ENCODE data around the gene TTPAL. TPM values are rescaled to one million over a fixed set of nuclear protein-coding genes. Genes with fewer than 3 reads are reported as not detected.

The TTPAL gene
- total and polyA plus RNA-seq, 12 donors = 4.2 to 17.8 (median 12.5) TPM

DNA sequence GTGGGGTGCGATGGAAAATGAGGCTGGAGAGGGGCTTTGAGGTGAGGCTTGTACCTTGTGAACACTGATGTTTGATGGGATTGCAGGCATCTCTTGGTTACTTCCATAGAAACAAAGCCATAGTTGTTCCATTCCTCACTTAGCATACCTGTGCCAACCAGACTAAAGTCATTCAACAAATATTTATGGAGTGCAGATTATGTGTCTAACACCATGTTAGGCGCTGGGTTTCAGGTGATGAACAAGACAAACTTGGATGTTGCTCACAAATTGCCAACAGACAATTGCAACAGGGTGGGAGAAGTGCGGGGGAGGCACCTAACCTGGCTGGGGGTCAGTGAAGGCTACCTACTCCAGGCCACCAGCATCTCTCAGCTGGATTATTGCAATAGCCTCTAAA, 1.5 kb downstream of the TTPAL start:
- TF ChIP-seq POLR2A (IDR thresholded peaks at IDR 0.05) = no peak
- TF ChIP-seq, protein P1, sequence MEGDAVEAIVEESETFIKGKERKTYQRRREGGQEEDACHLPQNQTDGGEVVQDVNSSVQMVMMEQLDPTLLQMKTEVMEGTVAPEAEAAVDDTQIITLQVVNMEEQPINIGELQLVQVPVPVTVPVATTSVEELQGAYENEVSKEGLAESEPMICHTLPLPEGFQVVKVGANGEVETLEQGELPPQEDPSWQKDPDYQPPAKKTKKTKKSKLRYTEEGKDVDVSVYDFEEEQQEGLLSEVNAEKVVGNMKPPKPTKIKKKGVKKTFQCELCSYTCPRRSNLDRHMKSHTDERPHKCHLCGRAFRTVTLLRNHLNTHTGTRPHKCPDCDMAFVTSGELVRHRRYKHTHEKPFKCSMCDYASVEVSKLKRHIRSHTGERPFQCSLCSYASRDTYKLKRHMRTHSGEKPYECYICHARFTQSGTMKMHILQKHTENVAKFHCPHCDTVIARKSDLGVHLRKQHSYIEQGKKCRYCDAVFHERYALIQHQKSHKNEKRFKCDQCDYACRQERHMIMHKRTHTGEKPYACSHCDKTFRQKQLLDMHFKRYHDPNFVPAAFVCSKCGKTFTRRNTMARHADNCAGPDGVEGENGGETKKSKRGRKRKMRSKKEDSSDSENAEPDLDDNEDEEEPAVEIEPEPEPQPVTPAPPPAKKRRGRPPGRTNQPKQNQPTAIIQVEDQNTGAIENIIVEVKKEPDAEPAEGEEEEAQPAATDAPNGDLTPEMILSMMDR (IDR thresholded peaks at IDR 0.05) = no peak
- no peak for DNase-seq
- Histone ChIP-seq H3K27ac (peak overlapping the region in 1 of 5 donors; percentile 6), H3K4me1 (replicated peaks in 1 of 2) (peaks cover 6 to 14% of the 10 kb centered on the region in 2 donors), H3K4me3 (no peak overlapping the region), H3K27me3 (no peaks in the 10 kb centered on the region), H3K9me3 (replicated peaks in 1 of 3) (no peaks in the 10 kb centered on the region), H3K36me3 (replicated peaks in 1 of 2) (peaks cover 0 to 10% of the 10 kb centered on the region in 2 donors)
- intact Hi-C loops (cut with DNase I) = no loop called here
- 87 to 99% (median 92%) methylated on average over 3 of the region's 3 CpGs for WGBS, 4 donors

DNA sequence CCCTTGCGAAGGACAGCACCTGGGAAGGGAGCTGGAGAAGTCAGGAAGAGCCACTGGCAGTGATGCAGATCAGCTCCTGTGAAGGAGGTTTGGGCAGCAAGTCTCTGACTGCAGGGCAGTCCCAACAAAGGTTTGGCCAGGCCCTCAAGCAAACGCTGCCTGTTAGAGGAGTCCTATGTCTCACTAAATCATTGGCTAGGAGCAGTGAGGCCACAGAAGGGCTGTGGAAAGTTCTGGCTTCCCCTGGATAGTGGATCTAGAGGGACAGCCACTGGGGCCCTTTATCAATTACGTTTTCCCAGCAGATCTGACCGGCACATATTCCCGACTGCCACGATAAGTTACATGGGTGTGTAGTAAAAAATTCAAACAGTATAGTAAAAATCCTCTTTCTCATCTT, 2.5 kb downstream of the TTPAL start:
- no peak for DNase-seq
- no peaks in the 10 kb centered on the region for H3K9me3 ChIP-seq (replicated peaks in 1 of 3)
- intact Hi-C loops (cut with DNase I) = no loop called here
- peaks cover 6 to 14% of the 10 kb centered on the region in 2 donors for H3K4me1 ChIP-seq (replicated peaks in 1 of 2)
- H3K27ac ChIP-seq = no peak overlapping the region
- H3K36me3 ChIP-seq (replicated peaks in 1 of 2) = peaks cover 0 to 11% of the 10 kb centered on the region in 2 donors
- no peak for TF ChIP-seq POLR2A (IDR thresholded peaks at IDR 0.05)
- TF ChIP-seq, protein P1 (IDR thresholded peaks at IDR 0.05) = no peak
- H3K27me3 ChIP-seq = no peaks in the 10 kb centered on the region
- no peak overlapping the region for H3K4me3 ChIP-seq
- WGBS, 4 donors = 72 to 82% (median 78%) methylated on average over 6 of the region's 6 CpGs

DNA sequence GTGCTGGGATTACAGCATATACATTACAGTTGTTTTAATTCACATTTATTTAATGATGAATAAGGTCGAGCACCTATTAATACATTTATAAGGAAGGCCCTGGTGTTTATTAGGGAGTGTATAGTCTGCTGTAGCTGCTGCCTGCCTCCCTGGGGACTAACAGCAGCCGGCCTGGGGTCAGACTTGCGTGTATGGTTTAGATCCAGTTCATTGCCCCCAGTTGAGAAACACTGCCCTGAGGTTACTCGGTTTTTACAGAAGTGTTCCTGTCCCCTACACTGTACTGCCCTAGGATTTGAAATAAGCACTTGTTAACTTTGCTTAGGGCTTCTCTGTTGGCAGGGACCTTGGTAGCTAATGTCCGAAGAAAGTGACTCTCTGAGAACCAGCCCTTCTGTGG, 4.0 kb downstream of the TTPAL start:
- Histone ChIP-seq H3K9me3 (replicated peaks in 1 of 3) (no peaks in the 10 kb centered on the region), H3K27me3 (no peaks in the 10 kb centered on the region), H3K4me3 (no peak overlapping the region), H3K27ac (no peak overlapping the region), H3K36me3 (replicated peaks in 1 of 2) (peaks cover 0 to 18% of the 10 kb centered on the region in 2 donors), H3K4me1 (replicated peaks in 1 of 2) (peaks cover 6 to 14% of the 10 kb centered on the region in 2 donors)
- no peak for TF ChIP-seq POLR2A (IDR thresholded peaks at IDR 0.05)
- TF ChIP-seq, protein P1 (IDR thresholded peaks at IDR 0.05) = no peak
- 75 to 79% (median 76%) methylated on average over 5 of the region's 5 CpGs for WGBS, 4 donors
- DNase-seq = peak in 1 of 7 donors; percentile 13
- intact Hi-C loops (cut with DNase I) = no loop called here

DNA sequence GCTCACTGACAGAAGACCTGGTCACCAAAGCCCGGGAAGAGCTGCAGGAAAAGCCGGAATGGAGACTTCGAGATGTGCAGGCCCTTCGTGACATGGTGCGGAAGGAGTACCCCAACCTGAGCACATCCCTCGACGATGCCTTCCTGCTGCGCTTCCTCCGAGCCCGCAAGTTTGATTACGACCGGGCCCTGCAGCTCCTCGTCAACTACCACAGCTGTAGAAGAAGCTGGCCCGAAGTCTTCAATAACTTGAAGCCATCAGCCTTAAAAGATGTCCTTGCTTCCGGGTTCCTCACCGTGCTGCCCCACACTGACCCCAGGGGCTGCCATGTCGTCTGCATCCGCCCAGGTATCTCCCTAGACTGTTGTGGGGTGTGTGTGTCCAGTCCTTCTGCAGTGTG, 4.4 kb downstream of the TTPAL start:
- 93 to 94% (median 94%) methylated on average over 18 of the region's 18 CpGs for WGBS, 4 donors
- Histone ChIP-seq H3K4me1 (replicated peaks in 1 of 2) (peaks cover 6 to 13% of the 10 kb centered on the region in 2 donors), H3K27me3 (no peaks in the 10 kb centered on the region), H3K9me3 (replicated peaks in 1 of 3) (no peaks in the 10 kb centered on the region), H3K27ac (no peak overlapping the region), H3K36me3 (replicated peaks in 1 of 2) (peaks cover 0 to 18% of the 10 kb centered on the region in 2 donors), H3K4me3 (no peak overlapping the region)
- TF ChIP-seq, protein P1 (IDR thresholded peaks at IDR 0.05) = no peak
- no peak for TF ChIP-seq POLR2A (IDR thresholded peaks at IDR 0.05)
- intact Hi-C loops (cut with DNase I) = no loop called here
- peak in 1 of 7 donors; percentile 7 for DNase-seq
